ENCODE measurements around the gene PYGM. TPM values are rescaled to one million over a fixed set of nuclear protein-coding genes. Genes with fewer than 3 reads are reported as not detected.

Gene PYGM
- total RNA-seq, 1 experiment from 2014 or later, result 6.6 TPM

DNA sequence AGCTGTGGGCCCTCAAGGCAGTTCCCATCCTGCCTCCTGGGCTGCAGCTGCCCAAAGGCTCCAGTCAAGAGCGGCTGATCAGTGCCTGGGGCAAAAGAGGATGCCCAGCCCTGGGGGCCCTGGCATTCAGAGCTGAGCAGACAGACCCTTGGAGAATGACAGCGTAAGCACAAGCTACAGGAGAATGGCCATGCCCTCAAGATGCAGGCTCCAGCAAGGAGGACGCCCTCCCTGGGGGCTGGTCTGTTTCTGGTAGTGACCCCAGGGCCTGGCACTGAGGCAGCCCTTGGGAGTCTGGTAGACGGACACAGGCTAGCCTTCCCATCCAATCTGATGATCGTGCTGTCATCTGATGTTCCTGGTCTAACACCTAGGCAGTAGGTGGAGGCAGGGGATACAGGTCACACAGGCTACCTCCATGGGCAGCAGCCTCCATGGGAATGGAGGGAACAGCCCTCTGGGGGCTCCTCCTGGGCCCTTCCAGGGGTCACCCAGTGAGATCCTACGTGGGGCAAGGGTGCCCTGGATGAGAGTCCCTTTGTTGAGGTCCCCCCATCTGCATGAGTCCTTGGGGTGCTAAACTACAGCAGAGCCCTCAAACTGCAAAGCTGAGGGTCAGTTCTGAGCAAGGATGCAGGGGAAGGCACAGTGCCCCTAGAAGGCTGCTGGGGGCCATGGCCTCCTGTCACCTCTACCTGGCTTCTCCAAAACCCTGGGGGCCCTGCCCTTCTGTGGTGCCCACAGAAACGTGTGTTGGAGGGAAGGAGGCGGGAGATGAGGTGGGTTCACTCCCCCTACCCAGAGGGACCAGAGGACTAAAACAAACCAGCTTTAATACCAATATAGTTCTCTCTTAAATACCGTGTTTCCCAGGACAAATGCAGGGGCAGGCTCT is 28.8 kb upstream of the PYGM start:
- TF ChIP-seq NR2C2 (CRISPR knock-in tag; IDR thresholded peaks at IDR 0.05) (no peak), KAT7 (CRISPR knock-in tag; IDR thresholded peaks at IDR 0.05; ENCODE audit: borderline replicate concordance) (no peak), NFYB (CRISPR knock-in tag; conservative IDR thresholded peaks at IDR 0.05; ENCODE audit: low read depth) (no peak)
- TF ChIP-seq, protein P1, sequence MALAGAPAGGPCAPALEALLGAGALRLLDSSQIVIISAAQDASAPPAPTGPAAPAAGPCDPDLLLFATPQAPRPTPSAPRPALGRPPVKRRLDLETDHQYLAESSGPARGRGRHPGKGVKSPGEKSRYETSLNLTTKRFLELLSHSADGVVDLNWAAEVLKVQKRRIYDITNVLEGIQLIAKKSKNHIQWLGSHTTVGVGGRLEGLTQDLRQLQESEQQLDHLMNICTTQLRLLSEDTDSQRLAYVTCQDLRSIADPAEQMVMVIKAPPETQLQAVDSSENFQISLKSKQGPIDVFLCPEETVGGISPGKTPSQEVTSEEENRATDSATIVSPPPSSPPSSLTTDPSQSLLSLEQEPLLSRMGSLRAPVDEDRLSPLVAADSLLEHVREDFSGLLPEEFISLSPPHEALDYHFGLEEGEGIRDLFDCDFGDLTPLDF (CRISPR knock-in tag; IDR thresholded peaks at IDR 0.05), result no peak
- Mint-ChIP-seq H3K27me3 (ENCODE audit: low read depth) (no peaks in the 10 kb centered on the region), H3K4me1 (no peaks in the 10 kb centered on the region), H3K27ac (no peak overlapping the region), H3K9me3 (no peaks in the 10 kb centered on the region), H3K36me3 (no peaks in the 10 kb centered on the region; the same call in 1 of the 2 replicates), H3K4me3 (no peak overlapping the region)
- ChIA-PET POLR2A (no interaction called here), CTCF (interaction anchor here (0.5 to 1.7 kb wide), 31 partner anchors 9 to 383 kb away, joined by 3 to 18 read pairs (median 4); partner anchors contain the start of genes ARL2, CDC42BPG, FAU and MAP4K2)
- DNase-seq (ENCODE audit: low spot score), result no peak
- no peak for ATAC-seq

DNA sequence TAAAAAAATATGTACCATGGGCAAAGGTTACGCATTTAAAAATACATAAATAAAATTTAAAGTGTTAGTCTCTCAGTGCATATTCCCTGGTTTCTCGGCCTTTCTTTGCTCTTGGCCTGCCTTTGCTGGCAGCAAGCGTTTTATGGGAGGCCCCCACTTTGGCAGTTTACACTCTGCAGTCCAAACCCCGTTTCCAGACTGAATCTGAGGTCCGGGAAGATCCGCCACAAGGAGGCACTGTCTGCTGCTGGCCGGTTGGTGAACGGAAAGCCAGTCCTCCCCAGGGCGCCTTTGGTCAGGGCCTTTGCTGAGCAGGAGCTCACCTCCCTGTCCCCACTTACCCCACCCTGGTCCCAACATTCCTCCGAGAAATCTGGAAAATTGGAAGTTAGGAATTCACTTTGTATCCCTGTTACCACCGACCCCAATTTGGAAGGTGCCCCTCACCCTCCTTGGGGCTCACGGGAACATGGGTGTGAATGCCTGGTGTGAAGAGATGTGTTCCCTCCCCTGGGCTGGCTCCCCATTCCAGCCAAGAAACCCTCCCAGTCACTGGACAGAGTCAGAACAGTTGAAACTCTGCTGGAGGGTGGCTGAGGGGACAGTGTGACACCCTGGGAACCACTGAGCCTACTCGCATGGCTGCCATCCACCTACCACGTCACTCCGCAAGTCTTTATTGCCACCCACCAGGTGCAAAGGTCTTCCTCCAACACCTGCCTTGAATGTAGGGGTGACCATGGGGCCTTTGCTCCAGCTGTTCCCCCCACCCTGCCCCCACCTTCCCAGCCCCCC is 27.9 kb upstream of the PYGM start:
- Mint-ChIP-seq H3K9me3 (no peaks in the 10 kb centered on the region), H3K27ac (no peak overlapping the region), H3K27me3 (ENCODE audit: low read depth) (no peaks in the 10 kb centered on the region), H3K4me3 (no peak overlapping the region), H3K36me3 (no peaks in the 10 kb centered on the region; the same call in 1 of the 2 replicates), H3K4me1 (no peaks in the 10 kb centered on the region)
- ChIA-PET CTCF (interaction anchor here (0.5 to 1.7 kb wide), 30 partner anchors 9 to 382 kb away, joined by 3 to 18 read pairs (median 4); partner anchors contain the start of genes ARL2, CDC42BPG, FAU and MAP4K2), POLR2A (interaction anchor here (1.5 kb wide), 1 partner anchor 9 kb away, joined by 3 read pairs; no protein-coding TSS in a partner anchor)
- TF ChIP-seq, protein P2, sequence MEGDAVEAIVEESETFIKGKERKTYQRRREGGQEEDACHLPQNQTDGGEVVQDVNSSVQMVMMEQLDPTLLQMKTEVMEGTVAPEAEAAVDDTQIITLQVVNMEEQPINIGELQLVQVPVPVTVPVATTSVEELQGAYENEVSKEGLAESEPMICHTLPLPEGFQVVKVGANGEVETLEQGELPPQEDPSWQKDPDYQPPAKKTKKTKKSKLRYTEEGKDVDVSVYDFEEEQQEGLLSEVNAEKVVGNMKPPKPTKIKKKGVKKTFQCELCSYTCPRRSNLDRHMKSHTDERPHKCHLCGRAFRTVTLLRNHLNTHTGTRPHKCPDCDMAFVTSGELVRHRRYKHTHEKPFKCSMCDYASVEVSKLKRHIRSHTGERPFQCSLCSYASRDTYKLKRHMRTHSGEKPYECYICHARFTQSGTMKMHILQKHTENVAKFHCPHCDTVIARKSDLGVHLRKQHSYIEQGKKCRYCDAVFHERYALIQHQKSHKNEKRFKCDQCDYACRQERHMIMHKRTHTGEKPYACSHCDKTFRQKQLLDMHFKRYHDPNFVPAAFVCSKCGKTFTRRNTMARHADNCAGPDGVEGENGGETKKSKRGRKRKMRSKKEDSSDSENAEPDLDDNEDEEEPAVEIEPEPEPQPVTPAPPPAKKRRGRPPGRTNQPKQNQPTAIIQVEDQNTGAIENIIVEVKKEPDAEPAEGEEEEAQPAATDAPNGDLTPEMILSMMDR (IDR thresholded peaks at IDR 0.05), result peak; percentile 40
- TF ChIP-seq PRRX2 (CRISPR knock-in tag; IDR thresholded peaks at IDR 0.05), result no peak
- TF ChIP-seq, protein P3, sequence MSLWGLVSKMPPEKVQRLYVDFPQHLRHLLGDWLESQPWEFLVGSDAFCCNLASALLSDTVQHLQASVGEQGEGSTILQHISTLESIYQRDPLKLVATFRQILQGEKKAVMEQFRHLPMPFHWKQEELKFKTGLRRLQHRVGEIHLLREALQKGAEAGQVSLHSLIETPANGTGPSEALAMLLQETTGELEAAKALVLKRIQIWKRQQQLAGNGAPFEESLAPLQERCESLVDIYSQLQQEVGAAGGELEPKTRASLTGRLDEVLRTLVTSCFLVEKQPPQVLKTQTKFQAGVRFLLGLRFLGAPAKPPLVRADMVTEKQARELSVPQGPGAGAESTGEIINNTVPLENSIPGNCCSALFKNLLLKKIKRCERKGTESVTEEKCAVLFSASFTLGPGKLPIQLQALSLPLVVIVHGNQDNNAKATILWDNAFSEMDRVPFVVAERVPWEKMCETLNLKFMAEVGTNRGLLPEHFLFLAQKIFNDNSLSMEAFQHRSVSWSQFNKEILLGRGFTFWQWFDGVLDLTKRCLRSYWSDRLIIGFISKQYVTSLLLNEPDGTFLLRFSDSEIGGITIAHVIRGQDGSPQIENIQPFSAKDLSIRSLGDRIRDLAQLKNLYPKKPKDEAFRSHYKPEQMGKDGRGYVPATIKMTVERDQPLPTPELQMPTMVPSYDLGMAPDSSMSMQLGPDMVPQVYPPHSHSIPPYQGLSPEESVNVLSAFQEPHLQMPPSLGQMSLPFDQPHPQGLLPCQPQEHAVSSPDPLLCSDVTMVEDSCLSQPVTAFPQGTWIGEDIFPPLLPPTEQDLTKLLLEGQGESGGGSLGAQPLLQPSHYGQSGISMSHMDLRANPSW (CRISPR knock-in tag; conservative IDR thresholded peaks at IDR 0.05; ENCODE audit: low read depth), result no peak
- DNase-seq (ENCODE audit: low spot score) (peak; percentile 85), ATAC-seq (peak; percentile 91)

DNA sequence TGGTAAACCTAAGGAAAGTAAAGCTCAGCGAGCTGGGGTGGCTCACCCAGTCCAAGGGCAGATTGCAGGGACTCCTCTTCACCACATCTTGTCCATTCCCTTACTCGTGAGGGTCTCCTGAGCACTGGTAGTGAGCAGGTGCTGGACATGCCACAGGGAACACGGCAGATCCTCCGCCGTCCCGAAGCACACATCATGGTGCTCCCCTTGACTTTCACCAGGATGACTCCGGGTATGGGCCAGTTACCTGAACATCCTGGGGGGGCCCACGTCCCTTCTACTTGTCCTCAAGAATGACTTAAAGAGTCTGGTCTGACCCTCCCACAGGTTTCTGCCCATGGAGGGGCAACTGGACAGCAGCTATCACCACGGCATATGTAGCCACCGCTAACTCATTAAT is 26.5 kb upstream of the PYGM start:
- no peaks in the 10 kb centered on the region for H3K27me3 Mint-ChIP-seq (ENCODE audit: low read depth)
- DNase-seq (ENCODE audit: low spot score) (no peak), ATAC-seq (no peak)
- CTCF ChIA-PET, result interaction anchor here (0.5 to 1.7 kb wide), 8 partner anchors 8 to 802 kb away, joined by 3 to 13 read pairs (median 4); partner anchors contain the start of genes MAP4K2 and SF1
- no peaks in the 10 kb centered on the region; the same call in 1 of the 2 replicates for H3K36me3 Mint-ChIP-seq
- no peak overlapping the region for H3K4me3 Mint-ChIP-seq
- 0 out of 2 replicates have a peak, but pooled peaks cover 3% of the 10 kb centered on the region for H3K4me1 Mint-ChIP-seq
- POLR2A ChIA-PET, result interaction anchor here (0.7 to 1.5 kb wide), 2 partner anchors 7 to 65 kb away, joined by 3 read pairs; no protein-coding TSS in a partner anchor
- H3K9me3 Mint-ChIP-seq, result no peaks in the 10 kb centered on the region
- H3K27ac Mint-ChIP-seq, result no peak overlapping the region
- TF ChIP-seq ZBTB21 (CRISPR knock-in tag; IDR thresholded peaks at IDR 0.05; ENCODE audit: borderline replicate concordance), result no peak
- TF ChIP-seq NFYB (CRISPR knock-in tag; conservative IDR thresholded peaks at IDR 0.05; ENCODE audit: low read depth), result no peak
- TF ChIP-seq, protein P4, sequence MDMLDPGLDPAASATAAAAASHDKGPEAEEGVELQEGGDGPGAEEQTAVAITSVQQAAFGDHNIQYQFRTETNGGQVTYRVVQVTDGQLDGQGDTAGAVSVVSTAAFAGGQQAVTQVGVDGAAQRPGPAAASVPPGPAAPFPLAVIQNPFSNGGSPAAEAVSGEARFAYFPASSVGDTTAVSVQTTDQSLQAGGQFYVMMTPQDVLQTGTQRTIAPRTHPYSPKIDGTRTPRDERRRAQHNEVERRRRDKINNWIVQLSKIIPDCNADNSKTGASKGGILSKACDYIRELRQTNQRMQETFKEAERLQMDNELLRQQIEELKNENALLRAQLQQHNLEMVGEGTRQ (CRISPR knock-in tag; IDR thresholded peaks at IDR 0.05), result no peak
- TF ChIP-seq, protein P5, sequence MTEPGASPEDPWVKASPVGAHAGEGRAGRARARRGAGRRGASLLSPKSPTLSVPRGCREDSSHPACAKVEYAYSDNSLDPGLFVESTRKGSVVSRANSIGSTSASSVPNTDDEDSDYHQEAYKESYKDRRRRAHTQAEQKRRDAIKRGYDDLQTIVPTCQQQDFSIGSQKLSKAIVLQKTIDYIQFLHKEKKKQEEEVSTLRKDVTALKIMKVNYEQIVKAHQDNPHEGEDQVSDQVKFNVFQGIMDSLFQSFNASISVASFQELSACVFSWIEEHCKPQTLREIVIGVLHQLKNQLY (CRISPR knock-in tag; IDR thresholded peaks at IDR 0.05), result no peak
- TF ChIP-seq ZNF396 (CRISPR knock-in tag; IDR thresholded peaks at IDR 0.05; ENCODE audit: borderline replicate concordance), result no peak
- TF ChIP-seq ZNF219 (CRISPR knock-in tag; IDR thresholded peaks at IDR 0.05; ENCODE audit: borderline replicate concordance), result no peak
- TF ChIP-seq, protein P6, sequence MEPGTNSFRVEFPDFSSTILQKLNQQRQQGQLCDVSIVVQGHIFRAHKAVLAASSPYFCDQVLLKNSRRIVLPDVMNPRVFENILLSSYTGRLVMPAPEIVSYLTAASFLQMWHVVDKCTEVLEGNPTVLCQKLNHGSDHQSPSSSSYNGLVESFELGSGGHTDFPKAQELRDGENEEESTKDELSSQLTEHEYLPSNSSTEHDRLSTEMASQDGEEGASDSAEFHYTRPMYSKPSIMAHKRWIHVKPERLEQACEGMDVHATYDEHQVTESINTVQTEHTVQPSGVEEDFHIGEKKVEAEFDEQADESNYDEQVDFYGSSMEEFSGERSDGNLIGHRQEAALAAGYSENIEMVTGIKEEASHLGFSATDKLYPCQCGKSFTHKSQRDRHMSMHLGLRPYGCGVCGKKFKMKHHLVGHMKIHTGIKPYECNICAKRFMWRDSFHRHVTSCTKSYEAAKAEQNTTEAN (CRISPR knock-in tag; IDR thresholded peaks at IDR 0.05), result no peak
- no peak for TF ChIP-seq ZNF121 (CRISPR knock-in tag; IDR thresholded peaks at IDR 0.05)
- TF ChIP-seq, protein P7, sequence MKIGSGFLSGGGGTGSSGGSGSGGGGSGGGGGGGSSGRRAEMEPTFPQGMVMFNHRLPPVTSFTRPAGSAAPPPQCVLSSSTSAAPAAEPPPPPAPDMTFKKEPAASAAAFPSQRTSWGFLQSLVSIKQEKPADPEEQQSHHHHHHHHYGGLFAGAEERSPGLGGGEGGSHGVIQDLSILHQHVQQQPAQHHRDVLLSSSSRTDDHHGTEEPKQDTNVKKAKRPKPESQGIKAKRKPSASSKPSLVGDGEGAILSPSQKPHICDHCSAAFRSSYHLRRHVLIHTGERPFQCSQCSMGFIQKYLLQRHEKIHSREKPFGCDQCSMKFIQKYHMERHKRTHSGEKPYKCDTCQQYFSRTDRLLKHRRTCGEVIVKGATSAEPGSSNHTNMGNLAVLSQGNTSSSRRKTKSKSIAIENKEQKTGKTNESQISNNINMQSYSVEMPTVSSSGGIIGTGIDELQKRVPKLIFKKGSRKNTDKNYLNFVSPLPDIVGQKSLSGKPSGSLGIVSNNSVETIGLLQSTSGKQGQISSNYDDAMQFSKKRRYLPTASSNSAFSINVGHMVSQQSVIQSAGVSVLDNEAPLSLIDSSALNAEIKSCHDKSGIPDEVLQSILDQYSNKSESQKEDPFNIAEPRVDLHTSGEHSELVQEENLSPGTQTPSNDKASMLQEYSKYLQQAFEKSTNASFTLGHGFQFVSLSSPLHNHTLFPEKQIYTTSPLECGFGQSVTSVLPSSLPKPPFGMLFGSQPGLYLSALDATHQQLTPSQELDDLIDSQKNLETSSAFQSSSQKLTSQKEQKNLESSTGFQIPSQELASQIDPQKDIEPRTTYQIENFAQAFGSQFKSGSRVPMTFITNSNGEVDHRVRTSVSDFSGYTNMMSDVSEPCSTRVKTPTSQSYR (CRISPR knock-in tag; IDR thresholded peaks at IDR 0.05), result no peak
